ENCODE results near the gene CDC42SE1. TPM values are rescaled to one million over a fixed set of nuclear protein-coding genes. Genes with fewer than 3 reads are reported as not detected.

CDC42SE1 gene
- total and polyA plus RNA-seq, 9 of the 15 experiments (the other 6 are each of a cell fraction or from before 2014, with no cell fraction given) = 78.1 to 189 (median 114) TPM

DNA sequence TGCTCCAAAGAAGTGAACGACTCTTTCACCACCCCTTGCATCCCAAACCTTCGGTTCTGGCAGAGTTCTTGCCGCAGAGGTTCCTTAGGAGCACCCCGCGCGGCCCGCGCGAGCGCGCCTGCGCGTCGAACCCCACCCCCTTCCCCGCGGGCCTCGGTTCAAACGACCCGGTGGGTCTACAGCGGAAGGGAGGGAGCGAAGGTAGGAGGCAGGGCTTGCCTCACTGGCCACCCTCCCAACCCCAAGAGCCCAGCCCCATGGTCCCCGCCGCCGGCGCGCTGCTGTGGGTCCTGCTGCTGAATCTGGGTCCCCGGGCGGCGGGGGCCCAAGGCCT lies 11.9 kb downstream of the CDC42SE1 start, which contains the start of gene C1orf56 (continued):
- TF ChIP-seq ZNF407 (IDR thresholded peaks at IDR 0.05; ENCODE audit: low read depth) (no peak), UBTF (IDR thresholded peaks at IDR 0.05; ENCODE audit: borderline replicate concordance in 1 of 2, low read depth in 2 of 2, low read length in 2 of 2) (no peak), MCM3 (IDR thresholded peaks at IDR 0.05) (no peak), RBFOX2 (IDR thresholded peaks at IDR 0.05; ENCODE audit: low read depth, low read length) (peak; percentile 67; the same call in 1 of the 2 replicates), ZBTB7A (IDR thresholded peaks at IDR 0.05; ENCODE audit: borderline replicate concordance, control insufficient read depth, low read depth, low read length) (peak; percentile 36; the same call in 1 of the 2 replicates), RBM22 (IDR thresholded peaks at IDR 0.05; ENCODE audit: low read depth, low read length, poor library complexity, severe bottlenecking) (peak; percentile 15), CCNT2 (IDR thresholded peaks at IDR 0.05; ENCODE audit: borderline replicate concordance, extremely low read depth, insufficient read length, low read depth, low read length) (peak; percentile 28), HMGN3 (IDR thresholded peaks at IDR 0.05; ENCODE audit: borderline replicate concordance, extremely low read depth, insufficient read length, low read depth, low read length) (peak; percentile 30), HMG20A (CRISPR knock-in tag; conservative IDR thresholded peaks at IDR 0.05) (no peak)

All from K562 (cell line).